HG03575 (cell line): ENCODE results near the gene RARA.
"Not testable (repeated sequence)": the region's sequence is repeated elsewhere in the genome, so short reads cannot be mapped to it uniquely, and the experiment has no call there.

Experiments used
- ATAC-seq: cut with Tn5 transposase; IDR thresholded peaks from one replicate; pipeline ENCODE4 v1.9.1; 2021; ENCODE audit not compliant: unreplicated experiment, insufficient number of reproducible peaks, low FRiP score; ENCODE audit errors: extremely low read depth

The RARA gene

DNA sequence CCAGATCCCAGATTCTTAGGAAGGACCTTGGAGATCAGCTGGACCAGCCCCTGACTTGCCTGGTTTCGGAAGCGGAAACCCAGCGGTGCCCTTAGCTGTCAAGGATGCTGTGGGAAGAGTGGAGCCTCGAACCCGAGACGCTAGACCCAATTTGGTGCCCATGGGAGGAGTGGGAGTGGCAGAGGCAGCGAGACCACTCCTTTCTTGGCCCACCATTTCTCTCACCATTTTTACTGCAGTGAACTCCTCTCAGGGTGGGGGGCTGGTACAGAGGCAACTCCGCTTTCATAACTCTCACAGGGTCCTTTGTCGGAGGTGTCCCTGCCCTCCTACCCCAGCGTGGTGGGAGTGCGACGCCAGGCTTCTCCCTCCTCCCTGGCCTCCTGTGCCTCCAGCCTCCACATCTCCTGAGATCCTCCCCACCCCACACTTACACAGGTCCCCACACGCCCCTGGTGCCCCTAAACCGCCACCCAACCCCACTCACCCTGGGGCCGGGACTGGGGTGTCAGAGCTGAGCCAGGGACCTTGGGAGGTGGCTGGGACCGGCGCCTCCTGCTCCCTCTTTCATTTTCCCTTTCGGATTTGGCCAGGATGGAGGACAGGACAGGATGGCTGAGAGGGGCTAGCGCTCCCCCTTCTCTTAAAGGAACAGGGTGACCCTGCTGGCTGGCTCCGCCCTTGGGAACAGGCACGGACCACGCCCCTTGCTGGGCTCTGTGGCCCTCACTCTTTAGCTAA is 55.3 kb downstream of the RARA start, which contains the start of gene GJD3:
Gene GJD3, minus strand, starts transcription at position 617 of the 741 bp plus-strand sequence. CDS start 922 bp downstream, outside the sequence.
- ATAC-seq, result no peak

DNA sequence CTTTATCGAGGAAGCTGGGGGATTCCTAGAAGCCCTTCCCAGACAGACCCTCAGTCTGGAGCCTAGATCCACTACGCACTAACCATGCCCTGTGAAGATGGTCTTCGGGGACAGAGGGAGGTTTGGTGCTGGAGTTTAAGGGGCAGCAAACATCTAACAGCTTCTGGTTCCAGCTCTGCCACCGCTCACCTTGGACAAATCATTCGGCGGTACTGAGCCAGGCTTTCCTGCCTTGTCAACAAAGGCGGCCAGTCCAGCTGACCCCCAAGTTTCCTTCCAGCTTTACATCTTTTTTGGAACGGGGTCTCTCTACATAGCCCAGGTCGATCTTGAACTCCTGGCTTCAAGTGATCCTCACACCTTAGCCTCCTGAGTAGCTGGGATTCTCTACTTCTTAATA is 55.9 kb downstream of the RARA start:
- ATAC-seq, result no peak

DNA sequence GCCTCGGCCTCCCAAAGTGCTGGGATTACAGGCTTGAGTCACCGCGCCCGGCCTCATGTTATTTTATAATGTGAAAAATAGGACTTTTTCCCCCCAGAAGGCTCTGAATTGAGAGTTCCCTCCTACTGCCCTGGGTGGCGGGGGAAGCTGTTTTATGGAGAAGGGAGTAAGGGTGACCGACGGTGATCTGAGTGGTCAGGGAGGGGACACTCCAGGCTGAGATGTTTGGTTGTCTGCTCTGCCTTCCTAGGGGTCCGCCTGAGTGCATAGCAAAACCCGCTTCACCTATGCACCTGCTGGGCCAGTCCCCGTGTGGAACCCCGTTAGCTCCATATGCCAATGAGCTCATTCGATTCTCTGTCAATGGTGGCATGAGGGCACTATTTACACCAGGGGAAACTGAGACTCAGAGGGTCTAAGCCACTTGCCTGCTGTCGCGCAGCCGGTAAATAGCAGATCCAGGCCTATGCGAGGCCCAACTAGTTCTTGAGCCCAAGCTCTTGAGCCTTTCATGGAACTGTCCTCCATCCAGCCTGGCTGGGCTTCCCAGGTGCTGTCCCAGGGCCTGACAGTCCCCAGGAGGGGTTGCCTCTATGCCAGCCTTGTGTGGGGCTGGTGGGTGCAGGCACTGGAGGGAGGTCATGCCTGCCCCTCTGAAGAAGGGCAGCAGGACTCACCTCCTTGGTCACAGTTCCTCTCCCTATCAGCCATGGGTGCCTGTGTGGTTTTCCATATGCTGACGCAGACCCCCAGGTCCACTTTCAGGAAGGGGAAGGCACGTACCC is 57.3 kb downstream of the RARA start:
- ATAC-seq, result no peak

DNA sequence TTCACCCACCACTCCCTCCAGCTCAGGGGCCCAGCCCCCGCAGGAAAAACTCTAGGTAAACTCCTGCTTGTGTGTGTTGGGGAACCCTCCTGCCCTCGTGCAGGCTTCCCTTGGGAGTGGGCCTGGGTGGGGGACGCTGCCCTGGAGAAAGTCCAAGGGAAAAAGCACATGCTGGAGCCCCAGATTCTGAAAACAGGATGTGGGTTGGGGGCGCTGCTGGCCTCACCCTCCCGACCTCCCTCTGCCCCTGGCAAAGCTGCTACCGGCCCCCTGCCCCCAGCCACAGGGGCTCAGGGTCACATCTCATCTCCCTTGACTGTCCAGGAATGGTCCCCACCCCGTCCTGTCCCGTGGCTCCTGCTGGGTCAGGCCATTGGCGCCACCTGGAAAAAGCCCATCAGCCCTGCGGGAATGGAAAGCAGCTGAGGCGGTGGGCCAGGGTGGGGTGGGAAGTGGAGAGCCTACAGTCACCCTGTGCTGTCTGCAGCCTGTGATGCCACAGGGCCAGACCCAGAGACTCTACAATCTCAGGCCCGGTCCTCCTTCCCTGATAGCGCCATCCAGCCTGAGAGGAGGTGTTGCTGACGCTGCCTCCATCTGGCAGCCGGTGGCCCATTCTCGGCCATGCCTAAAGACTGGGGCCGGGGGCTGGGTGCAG is 58.0 kb downstream of the RARA start:
- ATAC-seq, result no peak

DNA sequence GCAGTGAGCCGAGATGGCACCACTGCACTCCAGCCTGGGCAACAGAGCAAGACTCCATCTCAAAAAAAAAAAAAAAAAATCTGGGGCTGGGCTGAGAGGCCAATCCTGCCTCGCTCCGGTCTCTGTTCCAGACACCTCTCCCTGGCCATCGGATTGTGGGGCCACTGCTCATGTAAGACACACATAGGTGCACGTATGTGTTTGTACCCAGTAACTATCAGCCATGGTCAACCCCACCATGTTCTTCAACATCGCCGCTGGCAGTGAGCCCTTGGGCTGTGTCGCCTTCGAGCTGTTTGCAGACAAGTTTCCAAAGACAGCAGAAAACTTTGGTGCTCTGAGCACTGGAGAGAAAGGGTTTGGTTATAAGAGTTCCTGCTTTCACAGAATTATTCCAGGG is 58.7 kb downstream of the RARA start:
- not testable (repeated sequence) for ATAC-seq

DNA sequence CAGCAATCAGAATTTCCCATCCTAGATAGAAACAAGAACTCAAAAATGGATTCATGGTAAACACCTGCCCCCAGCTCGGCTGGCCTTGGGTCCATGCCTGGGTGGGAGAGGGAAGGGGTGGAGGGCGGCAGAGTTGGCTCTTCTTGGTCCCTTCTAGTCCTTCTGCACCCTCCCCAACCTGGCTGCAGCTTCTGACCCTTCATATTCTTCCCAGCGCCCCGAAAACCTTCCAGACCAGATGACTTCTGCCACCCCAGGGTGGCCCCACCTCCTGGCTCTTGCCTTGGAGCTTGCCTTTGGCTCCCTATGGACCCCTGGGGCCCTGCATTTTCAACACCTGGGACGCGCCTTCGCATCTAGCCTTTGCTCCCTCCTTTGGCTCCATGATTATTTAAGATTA is 60.9 kb downstream of the RARA start:
- ATAC-seq, result no peak

DNA sequence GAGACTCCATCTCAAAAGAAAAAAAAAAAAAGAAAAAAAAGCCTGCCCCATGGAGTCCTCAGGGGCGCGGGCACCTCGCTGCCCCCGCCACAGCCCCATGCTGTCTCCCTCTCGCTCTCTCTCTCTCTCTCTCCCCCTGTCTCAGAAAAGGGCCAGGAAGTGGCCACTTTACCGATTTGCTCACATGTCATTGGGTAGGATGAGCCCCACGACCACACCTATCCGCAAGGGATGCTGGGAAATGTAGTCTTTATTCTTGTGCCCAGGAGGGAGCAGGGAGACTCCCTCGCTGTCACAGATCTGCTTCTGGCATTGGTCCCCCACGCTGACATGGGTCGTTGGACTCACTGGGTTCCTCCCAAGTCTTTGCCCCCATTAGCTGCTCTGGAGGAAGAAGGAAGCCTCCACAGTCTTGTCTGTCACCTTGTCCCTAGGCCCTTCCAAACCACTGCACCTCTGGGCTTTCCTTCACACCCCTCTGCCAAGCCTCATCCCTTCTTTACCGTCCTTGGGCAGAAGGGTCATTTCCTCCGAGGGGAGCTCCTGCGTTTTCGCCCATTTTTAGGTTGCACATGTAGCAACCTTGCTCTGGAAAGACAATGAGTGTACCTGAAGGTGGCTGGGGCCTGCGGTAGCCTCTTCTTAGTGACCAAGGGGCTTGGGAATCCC is 62.4 kb downstream of the RARA start:
- ATAC-seq, result no peak

- no peak for ATAC-seq
Measured at GRCh38 chr17:40372031-40372430, 63.1 kb downstream of the RARA start.

- not testable (repeated sequence) for ATAC-seq
Measured at GRCh38 chr17:40372644-40373043, 63.7 kb downstream of the RARA start.

- no peak for ATAC-seq
Measured at GRCh38 chr17:40373324-40373723, 64.3 kb downstream of the RARA start.

- no peak for ATAC-seq
Measured at GRCh38 chr17:40373999-40374398, 65.0 kb downstream of the RARA start.

GRCh38 chr17:40374821-40375498 is 66.0 kb downstream of the RARA start:
- no peak for ATAC-seq

DNA sequence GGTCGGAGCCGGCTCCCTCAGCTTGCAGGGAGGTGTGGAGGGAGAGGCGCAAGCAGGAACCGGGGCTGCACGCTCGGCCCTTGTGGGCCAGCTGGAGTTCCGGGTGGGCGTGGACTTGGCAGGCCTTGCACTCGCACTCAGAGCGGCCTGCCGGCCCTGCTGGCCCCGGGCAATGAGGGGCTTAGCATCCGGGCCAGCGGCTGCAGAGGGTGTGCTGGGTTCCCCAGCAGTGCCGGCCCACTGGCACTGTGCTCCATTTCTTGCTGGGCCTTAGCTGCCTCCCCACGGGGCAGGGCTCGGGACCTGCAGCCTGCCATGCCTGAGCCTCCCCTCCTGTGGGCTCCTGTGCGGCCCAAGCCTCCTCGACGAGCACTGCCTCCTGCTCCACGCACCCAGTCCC is 66.8 kb downstream of the RARA start:
- not testable (repeated sequence) for ATAC-seq

GRCh38 chr17:40376541-40376940 is 67.6 kb downstream of the RARA start:
- not testable (repeated sequence) for ATAC-seq

DNA sequence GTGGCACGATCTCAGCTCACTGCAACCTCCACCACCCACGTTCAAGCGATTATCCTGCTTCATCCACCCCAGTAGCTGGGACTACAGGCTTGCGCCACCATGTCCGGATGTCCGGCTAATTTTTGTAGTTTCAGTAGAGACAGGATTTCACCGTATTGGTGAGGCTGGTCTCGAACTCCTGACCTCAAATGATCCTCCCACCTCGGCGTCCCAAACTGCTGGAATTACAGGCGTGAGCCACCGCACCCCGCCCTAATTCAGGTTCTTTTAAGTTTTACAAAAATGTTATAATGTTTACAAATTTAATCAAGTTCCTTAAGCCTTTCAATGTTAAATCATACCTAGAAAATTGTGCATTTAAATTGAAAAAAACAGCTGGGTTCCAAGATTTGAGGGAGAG is 68.9 kb downstream of the RARA start:
- no peak for ATAC-seq

DNA sequence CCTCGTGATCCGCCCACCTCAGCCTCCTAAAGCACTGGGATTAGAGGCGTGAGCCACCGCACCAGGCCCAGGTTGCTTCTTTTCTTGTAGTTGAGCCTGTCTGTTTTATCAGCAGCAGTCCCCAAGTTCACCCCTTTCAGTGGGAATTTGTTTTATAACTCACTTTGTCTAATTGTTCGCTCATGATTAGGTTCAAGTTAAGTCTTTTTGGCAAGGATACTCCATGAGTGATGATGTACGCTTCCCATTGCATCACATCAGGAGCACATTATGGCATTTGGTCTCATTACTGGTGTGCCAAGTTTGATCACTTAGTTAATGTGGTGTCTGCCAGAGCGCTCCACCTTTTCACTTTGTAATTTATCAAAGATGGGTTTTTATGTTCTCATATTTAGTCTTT is 70.0 kb downstream of the RARA start:
- no peak for ATAC-seq

DNA sequence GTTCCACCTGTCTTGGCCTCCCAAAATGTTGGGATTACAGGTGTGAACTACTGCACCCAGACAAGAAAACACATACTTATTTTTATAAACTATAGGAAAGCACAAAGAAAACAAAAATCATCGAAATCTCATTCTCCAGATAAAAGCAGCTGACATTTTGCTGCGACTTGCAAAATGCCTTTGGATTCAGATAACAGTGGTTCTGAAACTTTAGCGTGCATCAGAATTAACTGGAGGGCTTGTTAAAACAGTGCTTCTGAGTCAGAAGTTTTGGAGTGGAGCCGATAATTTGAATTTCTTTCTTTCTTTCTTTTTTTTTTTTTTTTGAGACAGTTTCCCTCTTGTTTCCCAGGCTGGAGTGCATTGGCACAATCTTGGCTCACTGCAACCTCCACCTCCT is 73.3 kb downstream of the RARA start:
- ATAC-seq, result no peak

DNA sequence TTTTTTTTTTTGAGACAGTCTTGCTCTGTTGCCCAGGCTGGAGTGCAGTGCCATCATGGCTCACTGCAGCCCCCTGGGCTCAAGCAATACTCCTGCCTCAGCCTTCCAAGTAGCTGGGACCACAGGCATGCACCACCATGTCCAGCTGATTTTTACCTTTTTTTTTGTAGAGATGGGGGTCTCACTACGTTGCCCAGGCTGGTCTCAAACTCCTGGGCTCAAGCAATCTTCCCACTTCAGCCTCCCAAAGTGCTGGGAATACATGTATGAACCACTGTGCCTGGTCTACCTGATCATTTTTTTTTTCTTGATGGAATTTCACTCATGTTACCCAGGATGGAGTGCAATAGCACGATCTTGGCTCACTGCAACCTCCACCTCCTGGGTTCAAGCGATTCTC is 77.6 kb downstream of the RARA start:
- not testable (repeated sequence) for ATAC-seq

- ATAC-seq, result no peak
Measured at GRCh38 chr17:40399185-40399584, 90.2 kb downstream of the RARA start.
